ENCODE measurements around the gene SDCCAG8. TPM values are rescaled to one million over a fixed set of nuclear protein-coding genes. Genes with fewer than 3 reads are reported as not detected.

Gene SDCCAG8
- total RNA-seq, 1 experiment from 2014 or later = 10.0 TPM

DNA sequence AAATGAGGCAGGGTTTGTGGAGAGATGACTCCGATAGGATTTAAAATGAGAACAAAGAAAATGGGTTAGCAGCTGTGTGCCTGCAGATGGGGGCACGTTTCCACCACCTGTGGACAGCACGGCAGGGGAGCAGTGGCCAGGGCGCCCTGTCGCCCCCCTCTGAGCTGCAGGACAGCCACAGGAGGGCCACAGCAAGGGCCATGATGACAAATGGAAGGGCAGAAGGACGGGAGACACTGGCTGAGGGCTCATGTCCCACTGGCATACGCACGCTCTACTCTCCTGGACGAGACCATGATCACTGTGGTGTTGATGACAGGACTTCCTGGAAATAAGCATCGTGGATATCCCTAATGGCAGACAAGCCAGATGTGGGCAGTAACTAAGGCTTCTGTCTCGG lies 241.0 kb downstream of the SDCCAG8 start:
- no peak for DNase-seq
- Histone ChIP-seq H4K91ac (ENCODE audit: insufficient read length, low read depth, low read length) (no peak overlapping the region), H2BK12ac (ENCODE audit: insufficient read length, low read depth, low read length) (no peak overlapping the region), H3K27me3 (ENCODE audit: insufficient read depth, low read length) (no peaks in the 10 kb centered on the region), H4K8ac (replicated peaks; ENCODE audit: insufficient read length, low read depth, low read length) (no peak overlapping the region), H3K9ac (ENCODE audit: extremely low read depth, insufficient read length, low read length) (no peak overlapping the region), H3K18ac (ENCODE audit: insufficient read length, low read depth, low read length) (peak overlapping the region; percentile 0), H4K20me1 (ENCODE audit: control insufficient read depth, insufficient read depth, insufficient read length) (no peaks in the 10 kb centered on the region), H3K9me3 (ENCODE audit: control insufficient read depth, low read depth, low read length) (no peaks in the 10 kb centered on the region), H4K5ac (ENCODE audit: insufficient read length, low read depth, low read length) (no peak overlapping the region), H3K79me1 (ENCODE audit: insufficient read depth, low read depth, low read length, poor library complexity, severe bottlenecking) (no peaks in the 10 kb centered on the region), H3K23me2 (ENCODE audit: insufficient read length, low read depth, low read length, poor library complexity, severe bottlenecking) (no peaks in the 10 kb centered on the region), H3K79me2 (ENCODE audit: insufficient read depth, low read length) (no peaks in the 10 kb centered on the region), H2BK5ac (ENCODE audit: insufficient read length, low read length) (no peak overlapping the region), H2BK20ac (ENCODE audit: low read depth, low read length, poor library complexity, severe bottlenecking) (no peak overlapping the region), H3K4me1 (ENCODE audit: insufficient read depth, low read length) (peaks cover 7% of the 10 kb centered on the region; the same call in 1 of the 2 replicates), H3K4ac (ENCODE audit: low read depth, low read length) (no peak overlapping the region), H2BK15ac (ENCODE audit: low read depth, low read length) (no peak overlapping the region), H3K56ac (ENCODE audit: insufficient read length, low read depth, low read length) (no peak overlapping the region), H3K27ac (ENCODE audit: insufficient read length, low read depth, low read length) (no peak overlapping the region), H3K23ac (ENCODE audit: insufficient read length, low read depth, low read length) (no peak overlapping the region), H3K4me2 (ENCODE audit: insufficient read depth, insufficient read length, low read length) (no peak overlapping the region), H2AFZ (ENCODE audit: low read length) (no peak overlapping the region), H3K14ac (ENCODE audit: insufficient read depth, low read length) (no peak overlapping the region), H3T11ph (ENCODE audit: low read length) (no peak overlapping the region), H2AK5ac (ENCODE audit: insufficient read length, low read length) (no peak overlapping the region), H2BK120ac (ENCODE audit: low read depth, low read length, poor library complexity, severe bottlenecking) (no peak overlapping the region)
- TF ChIP-seq, protein P1, sequence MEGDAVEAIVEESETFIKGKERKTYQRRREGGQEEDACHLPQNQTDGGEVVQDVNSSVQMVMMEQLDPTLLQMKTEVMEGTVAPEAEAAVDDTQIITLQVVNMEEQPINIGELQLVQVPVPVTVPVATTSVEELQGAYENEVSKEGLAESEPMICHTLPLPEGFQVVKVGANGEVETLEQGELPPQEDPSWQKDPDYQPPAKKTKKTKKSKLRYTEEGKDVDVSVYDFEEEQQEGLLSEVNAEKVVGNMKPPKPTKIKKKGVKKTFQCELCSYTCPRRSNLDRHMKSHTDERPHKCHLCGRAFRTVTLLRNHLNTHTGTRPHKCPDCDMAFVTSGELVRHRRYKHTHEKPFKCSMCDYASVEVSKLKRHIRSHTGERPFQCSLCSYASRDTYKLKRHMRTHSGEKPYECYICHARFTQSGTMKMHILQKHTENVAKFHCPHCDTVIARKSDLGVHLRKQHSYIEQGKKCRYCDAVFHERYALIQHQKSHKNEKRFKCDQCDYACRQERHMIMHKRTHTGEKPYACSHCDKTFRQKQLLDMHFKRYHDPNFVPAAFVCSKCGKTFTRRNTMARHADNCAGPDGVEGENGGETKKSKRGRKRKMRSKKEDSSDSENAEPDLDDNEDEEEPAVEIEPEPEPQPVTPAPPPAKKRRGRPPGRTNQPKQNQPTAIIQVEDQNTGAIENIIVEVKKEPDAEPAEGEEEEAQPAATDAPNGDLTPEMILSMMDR (conservative IDR thresholded peaks at IDR 0.05) = no peak
- WGBS (ENCODE audit: extremely low coverage, insufficient read length, low lambda C conversion rate) = no CpG with 5 or more reads among the region's 11 CpGs
- Mint-ChIP-seq H3K4me1 (peaks cover 37 to 44% of the 10 kb centered on the region in 2 experiments), H3K27me3 (ENCODE audit: low read depth) (no peaks in the 10 kb centered on the region), H3K9me3 (peaks cover 1 to 2% of the 10 kb centered on the region in 2 experiments; a peak in 2 of 5 replicates), H3K36me3 (ENCODE audit: insufficient read depth in 1 of 3, low read depth in 3 of 3) (peaks cover 2 to 9% (median 7%) of the 10 kb centered on the region in 3 experiments; a peak in 6 of 7 replicates), H3K27ac (peak overlapping the region in 2 of 3 experiments; percentile 2 to 46; a peak in 1 of 7 replicates), H3K4me3 (no peak overlapping the region)
